Glutamatergic neuron (in vitro differentiated cells): ENCODE results near the gene SPON1. TPM values are rescaled to one million over a fixed set of nuclear protein-coding genes. Genes with fewer than 3 reads are reported as not detected.
A peak's percentile ranks its signal among the peaks of the same experiment; 100 is the strongest.

Experiments
- DNase-seq: peaks from one replicate; pipeline ENCODE4 v3.0.0; 2022
- H3K27ac Mint-ChIP-seq: one replicate; pipeline ENCODE4 v1.8.0; 2020; ENCODE audit warnings: mild to moderate bottlenecking, mixed read lengths, inconsistent platforms; ENCODE audit not compliant: unreplicated experiment
- H3K27me3 Mint-ChIP-seq: one replicate; pipeline ENCODE4 v1.8.0; 2020; ENCODE audit warnings: mild to moderate bottlenecking, moderate library complexity, mixed read lengths, inconsistent platforms; ENCODE audit not compliant: unreplicated experiment
- H3K36me3 Mint-ChIP-seq: one replicate; pipeline ENCODE4 v1.8.0; 2020; ENCODE audit warnings: mild to moderate bottlenecking, mixed read lengths, inconsistent platforms; ENCODE audit not compliant: unreplicated experiment
- H3K4me1 Mint-ChIP-seq: one replicate; pipeline ENCODE4 v1.8.0; 2020; ENCODE audit warnings: mild to moderate bottlenecking, low read depth, mixed read lengths, inconsistent platforms; ENCODE audit not compliant: unreplicated experiment
- H3K4me3 Mint-ChIP-seq: one replicate; pipeline ENCODE4 v1.8.0; 2020; ENCODE audit warnings: mild to moderate bottlenecking, mixed read lengths, inconsistent platforms; ENCODE audit not compliant: unreplicated experiment
- H3K9me3 Mint-ChIP-seq: one replicate; pipeline ENCODE4 v1.8.0; 2020; ENCODE audit warnings: mild to moderate bottlenecking, moderate library complexity, mixed read lengths, inconsistent platforms; ENCODE audit not compliant: unreplicated experiment
- total RNA-seq: library from RNA; stranded (reverse); fragmentation: NEBNext Ultra II Directional; extraction: Animal tissue kit (Norgen Biotek cat#: 25700); gene quantifications from one replicate; pipeline ENCODE4 v1.2.1, GENCODE V29; 2021; ENCODE audit not compliant: unreplicated experiment
- TF ChIP-seq, protein P1 (sequence below): fragments of 200-600 bp; sonication (generic); IDR thresholded peaks from one replicate; pipeline ENCODE4 v1.5.0; 2021; ENCODE audit not compliant: partially characterized antibody, unreplicated experiment

Gene SPON1
- total RNA-seq, 1 donor from 2014 or later = 0.81 TPM

DNA sequence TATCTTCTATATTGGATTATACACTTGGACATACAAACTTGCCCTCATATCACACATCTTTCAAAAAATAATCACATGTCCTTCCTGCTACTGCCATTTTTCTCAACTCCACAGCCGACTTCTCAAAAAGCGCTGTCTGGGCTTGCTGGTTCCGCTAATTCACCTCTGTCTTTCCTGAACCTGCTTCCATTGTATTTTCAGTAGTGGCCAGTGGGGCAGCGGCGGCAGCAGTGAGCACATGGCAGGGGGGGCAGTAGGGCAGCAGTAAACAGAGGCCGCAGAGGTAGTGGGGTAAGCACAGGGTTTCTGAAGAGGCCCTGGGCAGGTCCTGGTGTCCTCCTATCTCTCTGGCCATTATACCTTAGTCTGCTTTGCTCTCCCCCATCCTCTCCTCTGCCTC lies 270.1 kb downstream of the SPON1 start:
- Mint-ChIP-seq H3K4me1 (no peaks in the 10 kb centered on the region), H3K4me3 (no peak overlapping the region), H3K9me3 (peaks cover 2% of the 10 kb centered on the region), H3K27me3 (no peaks in the 10 kb centered on the region), H3K36me3 (peaks cover 5% of the 10 kb centered on the region), H3K27ac (no peak overlapping the region)
- DNase-seq = no peak
- TF ChIP-seq, protein P1, sequence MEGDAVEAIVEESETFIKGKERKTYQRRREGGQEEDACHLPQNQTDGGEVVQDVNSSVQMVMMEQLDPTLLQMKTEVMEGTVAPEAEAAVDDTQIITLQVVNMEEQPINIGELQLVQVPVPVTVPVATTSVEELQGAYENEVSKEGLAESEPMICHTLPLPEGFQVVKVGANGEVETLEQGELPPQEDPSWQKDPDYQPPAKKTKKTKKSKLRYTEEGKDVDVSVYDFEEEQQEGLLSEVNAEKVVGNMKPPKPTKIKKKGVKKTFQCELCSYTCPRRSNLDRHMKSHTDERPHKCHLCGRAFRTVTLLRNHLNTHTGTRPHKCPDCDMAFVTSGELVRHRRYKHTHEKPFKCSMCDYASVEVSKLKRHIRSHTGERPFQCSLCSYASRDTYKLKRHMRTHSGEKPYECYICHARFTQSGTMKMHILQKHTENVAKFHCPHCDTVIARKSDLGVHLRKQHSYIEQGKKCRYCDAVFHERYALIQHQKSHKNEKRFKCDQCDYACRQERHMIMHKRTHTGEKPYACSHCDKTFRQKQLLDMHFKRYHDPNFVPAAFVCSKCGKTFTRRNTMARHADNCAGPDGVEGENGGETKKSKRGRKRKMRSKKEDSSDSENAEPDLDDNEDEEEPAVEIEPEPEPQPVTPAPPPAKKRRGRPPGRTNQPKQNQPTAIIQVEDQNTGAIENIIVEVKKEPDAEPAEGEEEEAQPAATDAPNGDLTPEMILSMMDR = peak; percentile 24

DNA sequence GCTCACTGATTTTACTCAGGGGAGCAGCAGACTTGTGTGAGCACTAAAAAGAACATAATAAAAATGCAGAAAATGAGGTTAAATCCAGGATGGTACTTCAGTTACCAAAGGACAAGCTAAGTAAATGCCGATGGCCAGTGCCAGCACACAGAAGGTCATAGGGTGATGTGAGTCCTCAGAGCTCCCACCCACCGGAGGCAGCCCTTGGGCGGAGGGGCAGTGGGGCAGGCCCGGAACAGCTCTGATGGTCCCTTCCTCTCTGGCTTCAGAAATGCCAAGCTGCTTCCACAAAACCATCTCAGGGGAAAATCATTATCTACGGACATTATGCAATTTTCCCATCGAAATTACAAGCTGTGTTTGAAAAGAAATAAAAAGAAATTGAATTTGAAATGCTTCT lies 271.9 kb downstream of the SPON1 start:
- Mint-ChIP-seq H3K36me3 (no peaks in the 10 kb centered on the region), H3K27me3 (peaks cover 5% of the 10 kb centered on the region), H3K9me3 (peaks cover 2% of the 10 kb centered on the region), H3K27ac (no peak overlapping the region), H3K4me1 (no peaks in the 10 kb centered on the region), H3K4me3 (no peak overlapping the region)
- DNase-seq = no peak
- TF ChIP-seq, protein P1 = no peak

DNA sequence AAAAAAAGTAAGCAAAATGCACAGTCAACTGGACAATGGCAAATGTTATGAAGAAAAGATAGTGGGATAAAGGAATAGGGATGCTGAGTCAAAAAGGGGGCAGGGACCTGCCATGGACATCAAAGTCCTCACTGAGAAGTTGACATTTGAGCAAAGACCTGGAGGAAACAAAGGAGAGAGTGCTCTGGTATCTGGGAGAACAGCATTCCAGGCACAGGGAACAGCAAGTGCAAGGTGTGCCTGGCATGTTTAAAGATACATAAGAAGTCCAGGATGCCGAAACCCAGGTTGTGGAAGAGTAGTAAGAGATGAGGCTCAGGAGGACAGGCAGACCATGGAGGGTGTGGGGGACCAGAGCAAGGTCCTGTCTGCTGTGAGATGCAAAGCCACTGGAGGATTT lies 273.2 kb downstream of the SPON1 start:
- no peak overlapping the region for H3K4me3 Mint-ChIP-seq
- no peak overlapping the region for H3K27ac Mint-ChIP-seq
- H3K27me3 Mint-ChIP-seq = peaks cover 5% of the 10 kb centered on the region
- TF ChIP-seq, protein P1 = no peak
- no peaks in the 10 kb centered on the region for H3K36me3 Mint-ChIP-seq
- no peak for DNase-seq
- H3K9me3 Mint-ChIP-seq = peaks cover 2% of the 10 kb centered on the region
- no peaks in the 10 kb centered on the region for H3K4me1 Mint-ChIP-seq

DNA sequence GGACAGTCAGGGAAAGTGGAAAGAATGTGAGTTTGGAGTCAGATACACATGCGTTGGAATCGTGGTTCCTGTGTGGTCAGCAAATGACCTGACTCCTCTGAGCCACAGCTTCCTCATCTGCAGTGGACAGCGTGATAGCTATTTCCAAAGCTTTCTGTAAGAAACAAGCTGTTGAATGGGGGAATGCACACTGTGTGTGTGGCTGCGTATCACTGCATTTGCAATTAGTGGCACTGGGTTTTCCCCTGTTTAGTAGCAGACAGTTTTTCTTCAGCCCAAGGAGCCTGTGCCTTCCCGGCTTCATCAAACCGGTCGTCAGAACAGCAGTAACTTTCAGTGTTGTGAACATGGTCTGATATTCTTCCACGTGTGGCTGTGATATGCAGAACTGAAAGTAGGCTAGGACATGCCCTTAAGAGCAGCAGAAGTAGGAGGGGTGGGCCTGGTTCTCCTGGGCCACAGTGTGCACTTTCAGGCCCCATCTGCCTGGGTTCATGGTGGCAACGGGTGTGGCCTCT lies 275.0 kb downstream of the SPON1 start:
- Mint-ChIP-seq H3K27me3 (peaks cover 6% of the 10 kb centered on the region), H3K4me1 (no peaks in the 10 kb centered on the region), H3K9me3 (peaks cover 2% of the 10 kb centered on the region), H3K4me3 (no peak overlapping the region), H3K27ac (no peak overlapping the region), H3K36me3 (no peaks in the 10 kb centered on the region)
- DNase-seq = no peak
- TF ChIP-seq, protein P1 = no peak

DNA sequence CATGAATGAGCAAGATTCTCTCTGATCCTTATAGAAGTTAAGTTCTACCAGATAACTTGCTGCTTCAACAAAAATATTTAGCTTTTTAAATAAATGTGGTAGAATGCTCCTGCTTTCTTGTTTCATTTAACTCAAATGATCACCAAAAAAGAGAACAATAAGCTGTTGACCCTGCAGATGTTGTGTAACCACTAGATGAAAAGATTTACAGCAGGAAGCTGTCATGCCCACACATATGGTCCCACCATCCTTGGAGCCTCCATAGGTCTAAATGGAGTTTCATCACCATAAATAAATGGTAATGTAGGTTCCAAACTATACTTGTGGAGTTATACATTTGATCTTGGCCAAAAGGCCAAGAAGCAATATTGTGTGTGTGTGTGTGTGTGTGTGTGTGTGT lies 277.7 kb downstream of the SPON1 start:
- no peaks in the 10 kb centered on the region for H3K4me1 Mint-ChIP-seq
- no peak overlapping the region for H3K4me3 Mint-ChIP-seq
- peaks cover 2% of the 10 kb centered on the region for H3K9me3 Mint-ChIP-seq
- no peaks in the 10 kb centered on the region for H3K36me3 Mint-ChIP-seq
- H3K27me3 Mint-ChIP-seq = peaks cover 6% of the 10 kb centered on the region
- no peak overlapping the region for H3K27ac Mint-ChIP-seq
- TF ChIP-seq, protein P1 = no peak
- no peak for DNase-seq
